GM23248 (cell line): ENCODE data around the gene NBPF3.
"Not testable (repeated sequence)": the region's sequence is repeated elsewhere in the genome, so short reads cannot be mapped to it uniquely, and the experiment has no call there.

ENCODE experiments used
- EZH2 ChIP-seq: fragments of 200-600 bp; sonication (generic); IDR thresholded peaks from 2 replicates; pipeline ENCODE4 v1.6.1; 2018; ENCODE audit warnings: antibody characterized with exemption, mild to moderate bottlenecking; ENCODE audit not compliant: insufficient read depth, poor library complexity, severe bottlenecking
- EZH2phosphoT487 ChIP-seq: fragments of 200-600 bp; sonication (generic); IDR thresholded peaks from 2 replicates; pipeline ENCODE4 v1.6.1; 2018; ENCODE audit warnings: antibody characterized with exemption, moderate library complexity, mild to moderate bottlenecking, low read depth; ENCODE audit not compliant: insufficient read depth

GRCh38 chr1:21429210-21429609, 10.7 kb upstream of the NBPF3 start:
- not testable (repeated sequence) for TF ChIP-seq EZH2, EZH2phosphoT487
